Dermis blood vessel endothelial cell (primary cell): ENCODE data around the gene RNF157. TPM values are rescaled to one million over a fixed set of nuclear protein-coding genes. Genes with fewer than 3 reads are reported as not detected.
"Not testable (repeated sequence)": the region's sequence is repeated elsewhere in the genome, so short reads cannot be mapped to it uniquely, and the experiment has no call there.

Experiments
- DNase-seq: peaks from one replicate; pipeline ENCODE4 v3.0.0; 2010
- total RNA-seq: library from RNA; depleted of rRNA; stranded (reverse); fragments of >200 nt; gene quantifications from 2 replicates; pipeline ENCODE4 v1.2.3, GENCODE V29; 2014

RNF157 gene
- total RNA-seq, 1 donor from 2014 or later: 0.34 TPM

DNA sequence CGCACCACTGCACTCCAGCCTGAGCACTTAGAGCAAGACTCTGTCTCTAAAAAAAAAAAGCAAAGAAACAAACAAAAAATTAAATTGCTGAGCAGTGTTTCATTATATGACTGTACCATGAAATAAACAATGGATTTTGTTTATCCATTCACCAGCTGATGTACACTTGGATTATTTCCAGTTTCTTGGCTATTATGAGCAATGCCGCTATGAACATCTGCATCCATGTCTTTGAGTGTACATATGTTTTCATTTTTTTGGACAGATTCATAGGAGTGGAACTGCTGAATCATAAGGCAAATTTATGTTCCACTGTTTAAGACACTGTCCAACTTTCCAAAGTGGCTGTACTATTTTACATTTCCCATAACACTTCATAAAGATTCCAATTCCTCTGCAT, 8.0 kb downstream of the RNF157 start:
- DNase-seq: peak; percentile 51

DNA sequence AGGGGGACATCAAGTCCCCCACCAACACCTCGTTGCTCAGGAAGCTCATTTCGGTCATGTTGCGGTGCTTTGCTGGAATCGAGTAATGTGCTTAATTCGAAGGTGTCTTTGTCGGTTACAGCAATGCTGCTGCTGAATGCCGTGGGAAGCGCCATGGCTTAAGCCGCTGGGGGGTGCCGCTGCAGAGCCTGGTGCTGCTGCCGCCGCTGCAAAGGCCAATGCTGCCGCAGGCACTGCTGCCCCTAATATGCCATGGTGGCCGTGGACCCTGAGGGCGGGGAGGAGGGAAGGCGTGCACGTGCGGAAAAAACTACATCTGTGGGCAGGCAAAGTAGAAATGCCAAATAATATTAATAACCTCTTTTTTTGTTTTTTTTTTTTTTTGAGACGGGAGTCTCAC, 13.5 kb downstream of the RNF157 start:
- DNase-seq: not testable (repeated sequence)

DNA sequence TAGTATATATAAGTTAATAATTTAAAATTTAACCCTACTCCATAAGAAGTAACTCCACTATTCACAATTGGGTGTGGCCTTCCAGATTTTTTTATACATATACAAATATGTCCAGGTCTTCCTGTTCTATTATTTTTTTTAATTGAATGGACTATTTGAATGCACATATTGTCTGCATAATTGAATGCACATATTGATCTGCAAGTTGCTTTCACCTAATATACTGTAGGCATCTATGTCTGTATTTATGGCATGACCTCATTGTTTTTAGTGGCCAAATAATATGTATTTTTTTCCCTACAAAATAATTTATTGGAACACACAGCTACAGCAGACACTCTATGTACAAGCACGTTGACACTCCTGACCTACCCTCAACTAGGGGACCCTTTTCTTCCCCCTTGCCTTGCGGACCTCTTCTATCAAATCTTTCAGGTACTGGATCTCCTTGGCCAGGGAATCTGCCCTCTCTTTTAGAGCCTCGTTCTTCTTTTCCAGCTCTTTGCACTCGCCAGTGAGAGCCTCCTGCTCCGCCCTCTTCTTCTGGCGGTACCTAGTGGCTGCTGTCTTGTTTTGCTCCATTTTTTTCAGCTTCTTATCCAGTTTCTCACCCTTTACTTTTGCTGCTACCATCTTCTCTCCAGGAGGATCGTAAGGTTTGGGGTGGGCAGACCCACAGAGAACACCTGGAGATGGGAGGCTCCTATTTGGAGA, 14.8 kb downstream of the RNF157 start:
- DNase-seq: not testable (repeated sequence)

DNA sequence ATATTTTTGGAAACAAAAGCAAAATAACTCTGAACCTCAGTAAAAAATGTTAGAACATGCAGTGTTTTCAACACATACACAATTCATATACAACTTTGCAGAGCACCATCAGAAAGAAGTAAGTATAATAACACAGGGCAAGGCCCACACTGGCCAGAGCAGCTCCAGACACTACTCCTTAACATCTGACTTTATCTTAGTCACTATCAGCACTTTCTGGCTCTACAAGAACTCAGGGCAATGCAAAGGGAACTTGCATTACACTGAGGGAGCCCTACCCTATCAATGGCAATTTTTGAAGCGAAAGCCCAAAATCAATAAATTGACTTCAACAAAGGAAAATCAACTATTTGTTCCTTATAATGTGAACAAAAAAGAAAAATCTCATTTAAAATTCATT, 16.5 kb downstream of the RNF157 start:
- no peak for DNase-seq

DNA sequence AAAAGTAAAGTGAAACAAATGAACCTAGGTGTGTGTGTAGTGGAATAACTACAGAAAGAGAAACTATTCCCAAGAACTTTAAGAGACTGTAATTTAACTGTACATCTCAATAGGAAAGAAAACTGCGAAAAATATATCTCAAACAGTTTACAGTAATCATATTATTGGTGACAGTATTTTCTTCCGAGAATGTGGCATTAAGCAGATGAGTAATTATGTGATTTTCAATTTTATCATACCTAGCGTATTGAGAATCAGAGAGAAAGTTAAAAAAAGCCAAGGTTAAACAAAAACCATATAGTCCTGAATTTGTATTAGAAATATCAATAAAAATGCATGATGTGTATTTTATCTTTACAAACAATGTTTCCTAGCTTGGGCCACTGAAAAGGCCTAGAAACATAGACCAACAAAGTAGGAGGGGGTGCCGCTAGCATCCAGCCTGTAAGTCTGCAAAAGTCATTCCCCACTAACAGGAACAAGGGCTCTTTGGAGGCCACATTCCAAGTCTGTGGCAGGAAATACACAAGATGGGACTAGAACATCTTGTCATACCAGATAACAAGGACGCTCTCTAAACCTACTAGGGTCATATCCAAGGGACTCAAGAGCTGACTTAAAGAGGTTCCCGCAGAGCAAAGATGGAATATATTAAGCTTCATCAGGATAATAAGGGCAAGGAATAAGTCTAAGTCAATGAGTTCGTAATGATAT, 20.5 kb downstream of the RNF157 start:
- DNase-seq: no peak

DNA sequence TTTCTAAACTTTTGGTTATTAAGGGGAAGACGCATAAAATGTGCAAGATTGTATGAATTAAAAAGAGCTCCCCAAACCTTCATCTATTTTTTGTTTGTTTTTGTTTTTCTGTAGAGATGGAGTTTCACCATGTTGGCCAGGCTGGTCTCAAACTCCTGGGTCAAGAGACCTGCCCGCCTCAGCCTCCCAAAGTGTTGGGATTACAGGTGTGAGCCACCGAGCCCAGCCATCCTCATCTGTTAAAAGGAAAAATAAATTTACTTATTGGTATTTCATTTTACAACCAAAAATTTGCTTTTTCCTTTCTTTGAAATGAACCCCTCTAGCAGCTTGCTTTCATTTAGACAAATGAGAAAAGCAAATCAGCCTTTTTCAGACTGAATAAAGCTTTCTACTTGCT, 23.2 kb downstream of the RNF157 start:
- DNase-seq: no peak

DNA sequence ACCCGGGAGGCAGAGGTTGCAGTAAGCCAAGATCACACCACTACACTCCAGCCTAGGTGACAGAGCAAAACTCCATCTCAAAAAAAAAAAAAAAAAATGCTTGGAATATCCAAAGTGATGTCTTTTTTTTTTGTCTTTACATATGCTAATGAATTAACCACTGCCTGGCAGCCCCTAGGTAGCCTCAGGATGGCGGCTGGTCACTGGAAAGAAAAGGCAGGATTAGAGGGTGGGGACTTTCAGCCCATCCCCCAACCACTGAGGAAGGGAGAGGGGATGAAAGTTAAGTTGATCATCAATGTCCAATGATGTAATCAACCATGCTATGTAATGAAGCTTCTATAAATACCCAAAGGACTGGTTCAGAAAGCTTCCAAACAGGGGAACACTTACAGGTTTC, 26.8 kb downstream of the RNF157 start:
- no peak for DNase-seq

DNA sequence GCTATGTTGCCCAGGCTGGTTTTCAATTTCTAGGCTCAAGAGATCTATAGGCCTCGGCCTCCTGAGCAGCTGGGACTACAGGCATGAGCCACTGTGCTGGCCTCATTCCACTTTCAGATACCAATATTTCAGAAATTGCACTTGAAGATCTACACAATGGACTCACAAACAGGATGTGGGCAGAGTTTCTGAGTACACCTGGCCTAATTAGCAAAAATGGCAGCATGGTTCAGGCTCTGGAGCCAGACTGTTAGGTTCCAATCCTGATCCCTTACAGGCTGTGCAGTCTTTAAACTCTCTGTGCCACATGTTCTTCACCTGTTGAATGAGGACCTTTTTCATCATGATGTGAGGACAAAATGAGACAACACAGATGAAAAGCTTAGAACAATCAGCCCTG, 32.2 kb downstream of the RNF157 start:
- DNase-seq: no peak

DNA sequence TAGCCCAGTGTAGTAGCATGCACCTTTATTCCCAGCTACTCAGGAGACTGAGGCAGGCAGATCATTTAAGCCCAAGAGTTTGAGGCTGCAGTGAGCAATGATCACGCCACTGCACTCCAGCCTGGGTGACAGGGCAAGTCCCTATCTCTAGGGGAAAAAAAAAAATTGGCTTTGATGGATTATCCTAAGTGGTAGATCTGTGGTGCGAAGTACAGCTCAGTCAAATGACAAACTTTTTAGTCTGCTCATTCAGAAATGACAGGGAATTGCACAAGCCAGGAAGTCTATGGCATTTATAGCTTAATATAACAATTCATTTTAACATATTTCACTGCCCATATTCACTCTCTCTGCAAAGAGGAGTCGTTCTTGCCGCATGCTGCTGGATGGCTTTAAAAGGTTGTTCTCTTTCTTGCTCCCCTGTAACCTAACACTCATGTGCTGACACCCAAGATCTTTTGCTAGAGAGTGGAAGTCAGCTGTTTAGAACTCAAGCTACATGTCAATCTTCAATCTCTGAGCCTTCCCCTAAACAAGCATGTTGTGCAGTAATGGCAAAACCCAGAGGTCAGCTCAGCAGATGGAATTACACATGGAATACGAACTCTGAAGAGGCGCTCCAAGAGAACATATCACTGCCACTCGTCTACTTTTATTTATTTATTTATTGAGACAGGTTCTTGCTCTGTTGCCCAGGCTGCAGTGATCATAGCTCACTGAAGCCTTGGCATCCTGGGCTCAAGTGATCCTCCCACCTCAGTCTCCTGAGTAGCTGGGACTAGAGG, 32.8 kb downstream of the RNF157 start:
- DNase-seq: no peak

DNA sequence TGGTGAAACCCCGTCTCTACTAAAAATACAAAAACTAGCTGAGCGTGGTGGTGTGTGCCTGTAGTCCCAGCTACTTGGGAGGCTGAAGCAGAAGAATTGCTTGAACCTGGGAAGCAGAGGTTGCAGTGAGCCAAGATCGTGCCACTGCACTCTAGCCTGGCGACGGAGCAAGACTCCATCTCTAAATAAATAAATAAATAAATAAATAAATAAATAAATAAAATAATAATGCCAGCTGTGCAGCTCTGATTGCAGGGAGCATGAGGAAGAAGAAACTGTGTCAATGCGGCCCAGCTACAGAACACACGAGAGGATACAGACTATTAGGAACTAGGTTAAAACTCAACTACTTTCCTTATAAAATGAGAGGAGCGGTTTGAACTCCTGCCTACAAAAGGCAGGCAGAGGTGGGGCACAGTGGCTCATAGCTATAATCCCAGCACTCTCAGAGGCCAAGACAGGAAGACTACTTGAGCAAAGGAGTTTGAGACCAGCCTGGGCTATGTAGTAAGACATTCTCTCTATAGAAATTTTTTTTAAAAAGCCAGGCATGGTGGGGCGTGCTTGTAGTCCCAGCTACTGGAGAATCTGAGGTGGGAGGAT, 34.6 kb downstream of the RNF157 start:
- not testable (repeated sequence) for DNase-seq

DNA sequence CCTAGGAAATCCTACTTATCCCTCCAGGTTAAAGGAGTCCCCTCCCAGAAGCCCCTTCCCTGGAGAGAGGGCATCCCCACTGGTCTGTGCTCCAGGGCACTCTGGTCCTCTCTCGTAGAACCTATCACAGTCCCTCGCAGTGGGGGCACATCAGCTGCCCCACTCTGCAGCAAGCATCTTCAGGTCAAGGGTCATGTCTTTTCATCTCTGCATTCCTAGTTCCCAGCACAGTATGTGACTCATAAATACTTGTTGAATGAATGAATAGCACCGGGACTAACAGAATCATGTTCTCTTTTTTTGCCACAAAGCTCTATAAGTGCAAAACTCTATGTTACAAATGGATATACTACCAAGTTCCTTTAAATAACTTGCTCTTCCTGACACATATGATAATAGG, 36.0 kb downstream of the RNF157 start:
- DNase-seq: no peak

DNA sequence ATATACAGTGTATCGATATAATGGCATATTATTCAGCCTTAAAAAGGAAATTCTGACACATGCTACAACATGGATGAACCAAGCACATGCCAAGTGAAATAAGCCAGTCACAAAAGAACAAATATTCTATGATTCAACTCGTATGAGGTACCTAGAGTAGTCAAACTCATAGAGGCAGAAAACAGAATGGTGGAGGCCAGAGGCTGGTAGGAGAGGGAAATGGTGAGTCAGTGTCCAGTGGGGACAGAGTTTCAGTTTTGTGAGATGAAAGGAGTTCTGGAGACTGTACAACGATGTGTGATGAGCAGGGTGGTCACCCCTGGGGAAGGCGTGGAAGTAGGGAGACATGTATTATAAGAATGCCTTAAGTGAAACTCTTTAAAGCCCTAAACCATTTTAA, 39.9 kb downstream of the RNF157 start:
- DNase-seq: no peak

DNA sequence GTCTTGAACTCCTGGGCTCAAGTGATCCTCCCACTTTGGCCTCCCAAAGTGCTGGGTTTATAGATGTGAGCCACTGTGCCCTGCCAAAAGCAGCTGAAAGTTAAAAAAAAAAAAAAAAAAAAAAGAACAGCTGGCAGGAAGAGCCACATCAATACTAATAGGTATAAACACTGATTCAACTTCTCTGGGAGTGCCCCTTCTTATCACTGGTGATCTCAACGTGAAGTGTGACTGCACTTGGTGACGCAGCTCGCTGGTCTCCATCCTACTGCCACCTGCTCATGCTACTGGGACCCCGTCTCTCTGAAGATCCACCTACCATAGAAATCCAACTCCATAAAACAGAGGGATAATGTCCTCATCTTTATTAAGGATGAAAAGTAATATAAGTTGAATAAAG, 40.8 kb downstream of the RNF157 start:
- no peak for DNase-seq

DNA sequence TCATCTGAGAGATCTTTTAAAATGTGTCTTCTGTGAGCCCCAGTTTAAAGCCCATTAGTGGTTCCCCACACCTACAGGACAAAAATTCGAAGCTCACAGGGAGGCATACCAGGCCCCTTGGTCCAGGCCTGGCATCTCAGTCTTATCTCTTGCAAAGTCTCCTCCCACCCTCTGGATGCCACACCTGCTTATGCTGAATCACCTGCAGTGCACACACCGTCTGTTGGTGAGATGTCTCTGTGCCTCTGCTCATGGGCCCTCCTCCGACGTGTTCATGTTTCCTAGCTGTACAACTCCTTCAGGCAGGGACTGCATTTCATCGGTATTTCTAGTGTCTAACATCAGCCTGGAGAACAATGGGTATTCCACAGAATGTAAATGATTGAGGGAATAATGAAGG, 41.6 kb downstream of the RNF157 start:
- DNase-seq: no peak

DNA sequence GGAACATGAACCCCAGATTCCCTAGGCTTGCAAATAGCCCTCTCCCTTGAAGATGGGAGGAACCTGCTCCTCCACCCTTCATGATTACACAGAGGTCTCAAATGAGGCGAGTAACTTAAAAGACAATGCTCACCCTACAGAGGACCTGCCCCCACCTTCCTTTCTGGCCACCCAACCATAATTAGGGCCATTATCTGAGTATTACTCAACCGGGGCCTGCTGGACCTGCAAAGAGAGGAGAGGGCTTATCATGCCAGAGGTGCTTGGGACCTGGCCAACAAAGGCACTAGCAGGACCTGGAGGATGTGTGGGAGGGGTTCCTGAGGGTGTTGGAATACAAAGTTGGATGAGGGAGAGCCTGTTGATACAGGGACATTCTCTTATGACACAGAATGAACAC, 42.4 kb downstream of the RNF157 start:
- DNase-seq: no peak

DNA sequence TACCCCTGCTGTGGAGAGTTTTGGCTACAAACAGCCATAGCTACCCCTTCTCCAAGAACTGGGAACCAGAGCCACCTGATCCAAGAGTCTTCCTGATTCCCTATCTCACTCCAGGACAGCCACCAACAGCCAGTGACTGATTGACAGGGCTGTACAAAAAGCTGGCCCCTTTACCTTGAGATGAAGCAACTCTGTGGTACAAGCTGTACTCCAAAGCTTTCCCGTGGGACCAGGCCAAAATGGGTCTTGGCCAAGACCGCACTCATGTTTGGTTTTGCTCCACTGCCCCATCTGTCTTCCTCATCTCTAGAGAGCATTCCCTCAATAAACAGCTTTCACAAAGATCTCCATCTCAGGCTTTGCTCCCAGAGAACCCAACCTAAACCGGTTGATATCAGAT, 43.6 kb downstream of the RNF157 start:
- DNase-seq: no peak

DNA sequence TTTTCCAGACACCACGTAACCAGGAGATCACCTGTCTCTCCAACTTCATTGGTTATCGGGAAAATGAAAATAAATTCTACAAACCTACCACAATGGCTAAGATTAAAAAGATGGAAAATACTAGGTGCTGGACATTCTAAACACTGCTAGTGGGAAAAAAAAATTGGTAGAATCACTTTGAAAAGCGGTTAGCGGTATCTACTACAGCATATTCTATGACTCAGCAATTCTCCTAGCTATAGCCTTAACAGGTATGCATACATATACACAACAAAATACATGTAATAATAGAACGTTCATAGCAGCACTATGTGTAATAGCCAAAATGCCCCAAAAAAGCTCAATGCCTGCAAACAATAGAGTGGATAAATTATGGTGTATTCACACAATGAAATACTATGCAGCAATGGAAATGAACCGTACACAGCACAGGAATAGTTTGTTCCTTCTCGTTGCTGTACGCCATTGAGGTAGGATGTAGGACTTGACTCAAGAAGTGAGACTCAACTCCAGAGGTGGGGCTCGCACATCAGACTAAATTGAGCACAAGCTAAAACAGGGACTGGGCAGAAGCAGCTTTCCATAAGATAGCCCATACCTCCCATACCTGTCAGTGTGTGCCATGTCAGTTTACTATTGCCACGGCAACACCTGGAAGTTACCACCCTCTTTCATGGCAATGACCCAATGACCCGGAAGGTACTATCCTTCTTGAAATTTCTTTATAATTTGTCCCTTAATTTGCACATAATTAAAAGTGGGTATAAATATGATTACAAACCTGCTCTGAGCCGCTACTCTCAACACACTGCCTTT, 44.8 kb downstream of the RNF157 start:
- DNase-seq: no peak

DNA sequence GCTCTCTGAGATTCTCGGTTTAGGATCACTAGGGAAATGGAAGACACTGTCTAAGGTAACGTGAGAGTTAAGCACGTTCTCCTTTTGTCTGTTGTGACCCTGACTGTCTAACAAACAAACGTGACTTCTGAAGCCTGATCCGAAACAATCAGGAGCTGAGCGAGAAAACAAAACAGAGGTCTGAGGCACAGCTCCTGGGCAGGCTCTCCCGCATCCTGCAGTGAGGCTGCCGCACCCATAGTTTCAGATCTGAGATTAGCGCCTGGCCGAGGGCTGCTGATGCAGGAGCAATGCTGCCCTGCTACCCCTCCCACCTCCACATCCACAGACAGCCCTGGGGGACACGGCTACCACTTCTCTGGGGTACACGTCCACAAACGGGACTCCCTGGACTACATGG, 46.7 kb downstream of the RNF157 start:
- no peak for DNase-seq

DNA sequence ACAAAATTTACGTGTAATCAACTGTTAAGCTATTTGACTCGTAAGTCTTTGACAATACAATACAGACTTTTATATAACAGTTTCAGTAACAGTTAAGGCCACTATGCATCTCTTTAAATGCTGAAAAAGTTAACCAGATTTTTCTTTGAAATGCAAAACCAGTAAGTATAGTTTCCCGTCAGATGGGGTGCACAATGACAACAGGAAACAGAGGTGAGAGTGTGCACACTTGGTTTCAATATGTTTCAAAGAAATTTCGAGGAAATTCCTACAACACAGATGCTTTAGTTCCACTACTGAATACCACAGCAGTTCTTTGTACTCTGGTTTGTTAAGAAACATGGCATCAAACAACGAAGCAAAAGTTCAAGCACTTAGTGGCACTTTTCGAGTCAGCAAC, 48.4 kb downstream of the RNF157 start:
- no peak for DNase-seq

DNA sequence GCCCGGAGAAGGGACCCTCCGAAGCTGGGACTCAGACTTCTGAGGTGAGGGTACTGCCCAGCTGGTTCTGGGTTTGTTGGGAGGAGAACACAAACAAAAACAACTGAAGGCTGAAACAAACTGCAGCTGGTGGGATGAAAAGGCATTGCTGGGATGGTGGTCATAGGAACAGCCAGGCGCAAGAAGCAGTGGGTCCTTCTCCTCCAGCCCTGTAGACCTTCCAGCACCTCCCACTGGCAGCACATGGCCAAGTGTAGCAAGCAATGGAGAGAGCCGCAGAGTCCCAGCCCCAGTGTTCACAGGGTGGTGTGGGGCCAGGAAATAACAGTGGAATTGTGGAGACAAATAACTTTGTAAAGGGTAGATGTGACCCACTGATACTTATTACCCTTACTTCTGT, 50.6 kb downstream of the RNF157 start:
- DNase-seq: no peak

DNA sequence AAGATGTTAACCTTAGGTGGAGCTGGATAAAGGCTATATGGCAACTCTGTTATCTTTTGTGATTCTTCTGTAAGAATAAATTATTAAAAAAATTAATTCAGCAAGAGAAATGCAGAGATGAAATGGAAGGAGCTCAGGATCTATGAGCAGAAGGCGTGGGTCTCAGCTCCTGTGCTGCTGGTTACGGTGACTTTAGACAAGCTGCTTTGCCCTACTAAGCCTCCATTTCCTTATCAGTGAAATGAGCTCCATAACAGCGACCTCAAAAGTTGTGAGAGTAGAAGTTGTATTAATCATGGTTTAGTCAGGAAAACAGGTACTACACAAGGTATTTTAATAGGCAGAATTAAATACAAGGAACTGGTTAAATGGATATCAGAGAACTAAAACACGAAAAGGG, 51.0 kb downstream of the RNF157 start:
- DNase-seq: no peak

DNA sequence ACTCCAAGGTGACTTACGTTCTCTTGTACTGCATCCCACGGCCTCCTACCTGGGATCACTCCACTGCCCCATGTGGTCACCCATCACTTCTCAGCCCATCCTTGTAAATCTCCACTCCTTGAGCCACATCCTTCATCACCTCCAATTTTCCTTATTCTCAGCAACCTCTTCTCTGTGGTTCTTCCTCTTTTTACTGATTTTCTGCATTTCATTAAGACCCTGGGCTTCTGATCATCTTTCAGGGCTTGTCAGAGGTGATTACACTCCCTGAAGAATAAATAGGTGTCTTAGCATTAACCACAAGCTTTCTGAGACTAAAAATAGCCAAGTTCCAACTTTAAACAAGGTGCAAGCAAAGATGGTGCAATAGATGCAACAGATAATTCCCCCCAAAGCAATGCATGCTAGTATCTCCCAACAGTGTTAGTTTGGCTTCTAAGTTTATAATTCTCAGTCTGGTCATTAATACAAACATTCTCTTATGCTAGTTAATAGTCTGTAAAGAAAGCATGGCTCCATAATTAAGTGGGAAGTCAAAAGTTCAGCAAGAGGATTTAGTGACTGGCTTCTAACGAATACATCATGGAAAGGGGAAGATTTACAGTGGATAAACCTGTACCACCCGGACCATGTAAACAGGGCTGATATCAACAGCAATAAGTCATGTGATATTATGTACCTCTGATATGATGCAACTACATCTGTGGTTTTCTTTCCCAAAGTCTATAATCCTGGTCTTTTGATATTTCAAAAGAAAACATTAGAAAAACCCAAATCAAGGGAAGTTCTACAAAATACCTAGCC, 51.9 kb downstream of the RNF157 start:
- no peak for DNase-seq
